Mesodermal cell (in vitro differentiated cells): ENCODE data around the gene GSC2. TPM values are rescaled to one million over a fixed set of nuclear protein-coding genes. Genes with fewer than 3 reads are reported as not detected.

Experiments
- H3K27ac ChIP-seq: 2 replicates; pipeline ENCODE4 v1.7.0; 2013; ENCODE audit warnings: mild to moderate bottlenecking, low read depth, low read length, moderate library complexity; ENCODE audit not compliant: severe bottlenecking
- H3K36me3 ChIP-seq: 2 replicates; pipeline ENCODE4 v1.7.1; 2013; ENCODE audit warnings: mild to moderate bottlenecking, low read length, moderate library complexity; ENCODE audit not compliant: control insufficient read depth, insufficient read depth
- H3K4me1 ChIP-seq: one replicate; pipeline ENCODE4 v1.7.1; 2013; ENCODE audit warnings: mild to moderate bottlenecking, low read length; ENCODE audit not compliant: insufficient read depth, control insufficient read depth, poor library complexity, severe bottlenecking
- H3K4me3 ChIP-seq: 2 replicates; pipeline ENCODE4 v1.7.0; 2013; ENCODE audit warnings: low read length, control low read depth, mild to moderate bottlenecking; ENCODE audit not compliant: insufficient read depth, poor library complexity, severe bottlenecking; ENCODE audit errors: extremely low read depth
- H3K9me3 ChIP-seq: 2 replicates; pipeline ENCODE4 v1.7.1; 2013; ENCODE audit warnings: mild to moderate bottlenecking, low read length, moderate library complexity; ENCODE audit not compliant: control insufficient read depth
- WGBS, 2 experiments: methylation state at CpG; one replicate each; pipeline ENCODE4 v1.1.5; 2013; ENCODE audit warnings: missing lambda C conversion rate in 2 of 2; ENCODE audit not compliant: insufficient coverage in 2 of 2; 5-methylcytosine and 5-hydroxymethylcytosine counted together
- polyA plus RNA-seq, 2 experiments: library from polyadenylated mRNA; stranded (reverse); fragments of 50-300 nt; gene quantifications; one replicate each; pipeline ENCODE4 v1.2.3, GENCODE V29; 2013

Gene GSC2, protein sequence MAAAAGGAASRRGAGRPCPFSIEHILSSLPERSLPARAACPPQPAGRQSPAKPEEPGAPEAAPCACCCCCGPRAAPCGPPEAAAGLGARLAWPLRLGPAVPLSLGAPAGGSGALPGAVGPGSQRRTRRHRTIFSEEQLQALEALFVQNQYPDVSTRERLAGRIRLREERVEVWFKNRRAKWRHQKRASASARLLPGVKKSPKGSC
- polyA plus RNA-seq (2013, experiment 1 of 2), result not detected
- polyA plus RNA-seq (2013, experiment 2 of 2), result not detected

DNA sequence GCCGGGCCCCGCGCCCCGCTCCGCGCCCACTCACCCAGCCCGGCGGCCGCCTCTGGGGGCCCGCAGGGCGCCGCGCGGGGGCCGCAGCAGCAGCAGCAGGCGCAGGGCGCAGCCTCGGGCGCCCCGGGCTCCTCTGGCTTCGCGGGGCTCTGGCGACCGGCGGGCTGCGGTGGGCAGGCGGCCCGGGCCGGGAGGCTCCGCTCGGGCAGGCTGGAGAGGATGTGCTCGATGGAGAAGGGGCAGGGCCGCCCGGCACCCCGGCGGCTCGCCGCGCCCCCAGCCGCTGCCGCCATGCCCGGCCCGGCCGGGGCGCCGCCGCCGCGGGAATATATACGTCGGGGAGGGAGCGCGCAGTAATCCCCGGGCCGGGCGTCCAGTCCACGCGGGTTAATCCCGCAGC, at the start of gene GSC2:
GSC2 (minus strand) TSS at position 302 of the 400 bp plus-strand sequence; CDS start at position 293, 9 bp downstream.
- H3K36me3 ChIP-seq, result no peaks in the 10 kb centered on the region
- 3% methylated on average over 36 to 52 of the region's 59 CpGs for WGBS, 2 experiments
- peak within 1 kb of the TSS; percentile 11 for H3K4me3 ChIP-seq
- no peaks in the 10 kb centered on the region for H3K4me1 ChIP-seq
- H3K9me3 ChIP-seq, result no peaks in the 10 kb centered on the region
- H3K27ac ChIP-seq, result no peak within 1 kb of the TSS

DNA sequence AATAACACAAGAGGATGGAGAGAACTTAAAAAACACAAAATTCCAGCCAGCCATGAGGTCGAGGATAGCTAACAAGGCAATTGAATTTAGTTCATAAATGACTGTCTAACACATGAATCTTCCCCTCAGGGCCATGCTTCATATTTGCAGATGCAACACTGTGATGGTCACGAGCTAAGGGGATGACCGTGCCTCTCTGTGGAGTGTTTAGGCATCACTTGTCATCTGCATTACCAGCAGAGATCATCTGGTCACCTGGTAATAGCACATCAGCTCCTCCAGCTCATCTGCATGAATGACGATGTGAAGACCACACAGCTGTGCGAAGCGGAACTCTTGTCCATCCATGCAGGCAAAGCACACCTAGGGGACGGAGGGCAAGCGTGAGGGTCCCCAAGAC, 49.4 kb upstream of the GSC2 start:
- Histone ChIP-seq H3K4me3 (no peak overlapping the region), H3K9me3 (no peaks in the 10 kb centered on the region), H3K36me3 (peaks cover 11% of the 10 kb centered on the region), H3K27ac (no peak overlapping the region), H3K4me1 (no peaks in the 10 kb centered on the region)
- 95 to 100% methylated on average over 6 to 8 of the region's 8 CpGs for WGBS, 2 experiments

DNA sequence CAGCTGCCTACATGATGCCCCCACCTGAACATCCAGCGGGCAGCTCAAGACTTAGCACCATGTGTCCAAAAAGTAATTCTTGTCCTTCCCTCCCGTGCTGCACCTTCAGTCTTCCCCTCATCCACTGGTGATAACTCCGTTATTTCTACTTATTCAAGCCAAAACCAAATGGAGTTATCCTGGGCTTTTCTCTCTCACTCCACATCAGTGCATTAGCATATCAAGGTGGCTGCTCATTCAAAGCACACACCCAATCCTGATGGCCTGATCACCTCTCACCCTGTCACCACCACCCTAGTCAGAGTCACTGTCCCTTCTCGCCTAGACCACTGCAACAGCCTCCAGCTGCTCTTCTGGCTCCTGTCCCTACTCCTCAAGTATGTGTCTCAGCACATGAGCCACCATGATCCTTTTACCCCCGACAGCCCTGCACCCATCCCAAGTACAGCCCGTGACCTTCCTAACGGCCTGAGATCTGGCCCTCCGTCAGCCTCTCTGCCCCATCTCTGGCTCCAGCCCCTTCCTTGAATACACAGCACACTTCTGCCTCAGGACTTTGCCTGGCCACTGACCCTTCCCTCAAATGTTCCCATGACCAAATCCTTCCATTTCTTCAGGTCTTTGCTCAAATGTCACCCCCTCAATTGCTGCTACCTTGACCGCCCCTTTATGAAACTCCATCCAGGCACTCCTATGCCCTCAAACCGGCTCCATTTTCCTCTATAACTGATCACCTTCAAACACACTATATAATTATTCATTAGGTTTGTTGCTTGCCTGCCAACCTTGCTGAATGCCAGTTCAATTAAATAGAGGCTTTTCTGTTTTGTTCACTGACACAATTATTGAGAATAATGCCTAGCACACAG, 48.1 kb upstream of the GSC2 start:
- H3K4me1 ChIP-seq, result no peaks in the 10 kb centered on the region
- H3K9me3 ChIP-seq, result no peaks in the 10 kb centered on the region
- no peak overlapping the region for H3K27ac ChIP-seq
- 92 to 93% methylated on average over 8 to 9 of the region's 10 CpGs for WGBS, 2 experiments
- peaks cover 16% of the 10 kb centered on the region for H3K36me3 ChIP-seq
- no peak overlapping the region for H3K4me3 ChIP-seq

DNA sequence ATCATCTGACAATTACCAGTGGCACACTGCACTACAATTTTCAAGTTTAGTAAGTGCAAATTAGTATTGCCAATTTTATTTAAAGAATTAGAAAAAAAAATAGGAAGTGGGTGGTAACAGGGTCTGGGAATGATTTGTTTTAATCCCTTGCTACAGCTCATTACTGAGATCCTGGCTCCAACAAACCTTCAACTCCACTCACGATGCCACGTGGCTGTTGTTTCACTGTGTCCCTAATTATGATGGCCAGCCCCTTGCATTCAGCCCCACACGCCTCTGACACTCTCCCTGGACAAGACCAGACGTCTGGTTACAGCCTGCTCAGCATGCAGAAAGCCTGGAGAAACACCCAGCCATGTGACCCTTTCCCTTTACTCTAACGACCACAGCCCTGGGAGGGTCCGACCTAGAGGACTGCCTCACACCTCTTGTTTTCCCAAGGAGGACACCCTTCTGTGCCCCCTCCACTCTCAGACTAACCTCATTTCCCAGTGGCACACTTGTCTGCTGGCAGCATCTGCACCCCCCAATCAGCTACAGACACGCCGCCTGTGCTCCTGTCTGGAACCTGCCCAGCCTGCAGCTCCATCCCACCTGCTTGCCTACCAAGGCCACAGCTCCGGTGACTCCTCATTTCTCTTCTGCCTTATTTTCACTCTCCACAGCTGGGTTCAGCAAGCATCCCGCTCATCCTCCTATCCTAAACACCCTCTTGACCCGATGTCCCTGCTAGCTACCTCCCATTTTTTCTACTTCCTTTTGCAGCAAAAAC, 46.9 kb upstream of the GSC2 start:
- Histone ChIP-seq H3K4me3 (no peak overlapping the region), H3K9me3 (no peaks in the 10 kb centered on the region), H3K36me3 (peaks cover 19% of the 10 kb centered on the region), H3K27ac (no peak overlapping the region), H3K4me1 (no peaks in the 10 kb centered on the region)
- 88 to 96% methylated on average over 7 to 11 of the region's 11 CpGs for WGBS, 2 experiments

DNA sequence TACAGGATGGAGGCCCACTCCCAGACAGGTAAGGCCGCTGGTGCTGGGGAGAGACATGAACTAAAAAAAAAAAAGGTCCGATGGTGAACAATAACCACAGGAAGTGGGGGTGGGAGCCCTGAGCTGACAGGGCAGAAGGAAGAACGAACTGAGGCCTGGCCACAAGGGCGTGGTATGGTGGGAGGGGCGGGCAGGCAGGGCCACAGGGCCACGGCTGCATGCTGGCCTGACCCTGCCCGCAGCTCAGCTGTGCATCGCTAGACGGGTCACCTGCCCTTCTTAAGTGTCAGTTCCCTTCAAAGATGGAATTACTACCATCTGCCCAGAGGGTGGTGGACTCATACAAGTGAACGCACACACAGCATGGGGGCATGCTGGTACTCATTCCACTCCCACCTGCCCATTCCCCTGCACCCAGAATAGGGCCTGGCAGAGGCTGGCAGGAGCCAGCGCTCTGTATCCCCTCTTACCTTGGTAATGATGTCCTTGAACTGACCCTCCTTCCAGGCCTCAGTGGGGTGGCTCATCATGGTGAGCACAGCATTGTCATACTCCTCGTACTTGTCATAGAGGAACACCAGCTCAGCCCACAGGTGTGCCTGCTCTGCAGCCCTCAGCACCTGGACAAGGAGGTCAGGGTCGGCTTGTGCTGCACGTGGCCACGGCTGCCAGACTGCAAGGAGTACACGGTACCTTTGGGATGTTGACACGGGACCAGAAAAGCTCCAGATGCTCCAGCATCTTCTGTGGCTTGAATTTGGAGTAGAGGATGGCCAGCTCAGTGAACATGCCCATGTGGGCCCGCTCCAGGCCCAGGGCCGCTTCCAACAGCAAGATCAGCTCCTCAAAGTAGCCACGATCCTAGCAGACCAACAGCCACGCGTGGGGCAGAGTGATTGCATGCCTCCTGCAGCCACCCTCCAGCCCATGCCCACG, 46.0 kb upstream of the GSC2 start:
- H3K36me3 ChIP-seq, result peaks cover 19% of the 10 kb centered on the region
- no peak overlapping the region for H3K27ac ChIP-seq
- H3K4me3 ChIP-seq, result no peak overlapping the region
- no peaks in the 10 kb centered on the region for H3K9me3 ChIP-seq
- 91 to 92% methylated on average over 21 to 22 of the region's 23 CpGs for WGBS, 2 experiments
- no peaks in the 10 kb centered on the region for H3K4me1 ChIP-seq

DNA sequence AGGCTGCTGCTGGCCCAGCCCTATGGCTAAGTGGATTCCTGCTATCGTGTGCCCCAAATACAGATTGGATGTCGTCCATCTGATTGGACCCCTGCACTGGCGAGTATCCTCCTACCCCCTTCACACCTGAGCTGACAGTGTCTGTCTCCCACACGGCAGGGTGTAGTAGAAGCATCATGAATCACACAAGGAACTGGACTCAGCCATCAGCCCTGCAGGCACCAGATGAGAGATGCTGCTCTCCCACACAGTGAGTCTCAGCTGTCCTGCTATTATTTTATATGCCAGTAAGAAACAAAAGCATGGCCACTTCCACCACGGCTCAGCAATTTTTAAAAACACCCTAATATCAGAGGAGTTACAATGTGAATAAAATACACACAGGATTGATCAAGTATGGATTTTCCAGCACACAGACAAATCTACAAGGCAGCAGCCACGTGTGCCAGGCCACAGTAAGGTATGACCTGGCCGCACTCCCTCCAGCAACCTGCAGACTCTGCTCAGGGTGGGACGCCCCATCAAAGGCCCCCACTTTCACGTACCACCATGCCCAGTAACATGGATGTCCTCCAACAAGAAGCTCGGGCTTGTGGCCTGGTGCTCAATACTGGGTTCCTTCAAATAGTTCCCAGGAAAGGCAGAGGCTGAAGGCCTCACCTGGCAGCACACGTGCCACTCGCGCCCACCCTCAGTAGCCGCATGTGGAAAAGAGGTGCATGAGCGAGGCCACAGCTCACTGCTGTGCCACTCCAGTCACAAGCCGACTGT, 44.9 kb upstream of the GSC2 start:
- Histone ChIP-seq H3K9me3 (no peaks in the 10 kb centered on the region), H3K4me1 (no peaks in the 10 kb centered on the region), H3K27ac (no peak overlapping the region), H3K4me3 (no peak overlapping the region), H3K36me3 (peaks cover 19% of the 10 kb centered on the region)
- 92 to 95% methylated on average over 15 to 16 of the region's 16 CpGs for WGBS, 2 experiments

DNA sequence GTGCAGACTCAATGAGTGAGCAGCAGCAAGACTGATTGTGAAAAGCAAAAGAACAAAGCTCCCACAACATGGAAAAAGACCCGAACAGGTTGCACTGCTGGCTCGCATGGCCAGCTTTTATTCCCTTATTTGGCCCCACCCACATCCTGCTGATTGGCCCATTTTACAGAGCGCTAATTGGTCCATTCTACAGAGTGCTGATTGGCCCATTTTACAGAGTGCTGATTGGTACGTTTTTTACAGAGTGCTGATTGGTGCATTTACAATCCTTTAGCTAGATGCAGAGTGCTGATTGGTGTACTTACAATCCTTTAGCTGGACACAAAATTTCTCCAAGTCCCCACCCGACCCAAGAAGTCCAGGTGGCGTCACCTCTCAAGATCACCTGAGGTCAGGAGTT, 43.8 kb upstream of the GSC2 start:
- H3K4me1 ChIP-seq, result no peaks in the 10 kb centered on the region
- H3K36me3 ChIP-seq, result peaks cover 19% of the 10 kb centered on the region
- no peak overlapping the region for H3K27ac ChIP-seq
- 93 to 97% methylated on average over 4 to 5 of the region's 6 CpGs for WGBS, 2 experiments
- H3K4me3 ChIP-seq, result no peak overlapping the region
- no peaks in the 10 kb centered on the region for H3K9me3 ChIP-seq

DNA sequence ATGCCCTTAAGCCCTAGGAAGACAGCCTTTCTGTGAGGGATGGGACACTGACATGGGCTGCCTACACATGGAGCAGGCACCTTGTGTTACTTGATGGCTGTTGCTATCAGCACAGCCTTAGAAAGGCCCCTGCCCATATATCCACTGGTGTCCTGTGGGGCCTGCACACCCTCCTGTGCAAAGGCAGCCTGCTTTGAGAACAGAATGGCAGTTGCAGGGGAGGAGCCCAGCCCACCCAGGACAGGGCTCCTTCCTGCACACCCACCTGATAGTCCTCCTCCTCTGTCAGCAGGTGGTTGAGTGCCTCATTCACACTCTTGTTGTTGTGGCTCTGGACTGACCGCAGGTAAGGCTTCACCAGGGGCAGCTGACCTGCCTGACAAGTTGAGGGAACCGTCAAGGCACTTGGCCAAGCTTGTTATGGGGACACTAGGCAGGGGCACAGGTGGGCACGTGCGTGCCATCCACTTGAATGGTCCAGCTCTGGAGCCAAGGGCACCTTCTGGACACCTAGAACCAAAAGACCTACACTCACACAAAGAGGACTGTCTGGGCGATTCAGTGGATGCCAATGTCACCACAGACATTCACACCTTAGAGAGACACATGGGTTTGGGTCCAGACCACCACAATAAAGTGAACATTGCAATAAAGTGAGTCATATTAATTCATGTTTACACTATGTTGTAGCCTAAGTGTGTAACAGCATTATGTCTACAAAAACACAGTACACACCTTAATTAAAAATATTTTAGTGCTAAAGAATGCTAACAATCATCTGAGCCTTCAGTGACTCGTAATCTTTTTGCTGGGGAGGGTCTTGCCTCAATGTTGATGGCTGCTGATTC, 37.8 kb upstream of the GSC2 start:
- peaks cover 4% of the 10 kb centered on the region for H3K4me1 ChIP-seq
- no peak overlapping the region for H3K4me3 ChIP-seq
- no peak overlapping the region for H3K27ac ChIP-seq
- H3K9me3 ChIP-seq, result no peaks in the 10 kb centered on the region
- 100% methylated on average over 3 to 4 of the region's 6 CpGs for WGBS, 2 experiments
- peaks cover 4% of the 10 kb centered on the region for H3K36me3 ChIP-seq
